T-helper 2 cell treated with Interferon-gamma antibody and Interleukin-4, amounts not matched to agents 5 μg/mL and 100 μg/mL, for 36 hours (primary cell): Measurements from ENCODE around the gene CREBRF.
A peak's percentile ranks its signal among the peaks of the same experiment; 100 is the strongest.
"Not testable (repeated sequence)": the region's sequence is repeated elsewhere in the genome, so short reads cannot be mapped to it uniquely, and the experiment has no call there.

Experiments
- DNase-seq: peaks from one replicate; pipeline ENCODE4 v3.0.0; 2021; ENCODE audit warnings: low spot score
- H3K27ac Mint-ChIP-seq: one replicate; pipeline ENCODE4 v1.8.0; 2021; ENCODE audit warnings: mild to moderate bottlenecking, mixed read lengths
- H3K27me3 Mint-ChIP-seq: one replicate; pipeline ENCODE4 v1.8.0; 2021; ENCODE audit warnings: low read depth, mixed read lengths
- H3K36me3 Mint-ChIP-seq: one replicate; pipeline ENCODE4 v1.8.0; 2021; ENCODE audit warnings: low read depth, mixed read lengths
- H3K4me1 Mint-ChIP-seq: one replicate; pipeline ENCODE4 v1.8.0; 2021; ENCODE audit warnings: low read depth, mixed read lengths
- H3K4me3 Mint-ChIP-seq: one replicate; pipeline ENCODE4 v1.8.0; 2022; ENCODE audit warnings: mild to moderate bottlenecking, moderate library complexity, mixed read lengths
- H3K9me3 Mint-ChIP-seq: one replicate; pipeline ENCODE4 v1.8.0; 2021; ENCODE audit warnings: mixed read lengths

CREBRF gene

GRCh38 chr5:173055983-173056782, at the start of gene CREBRF:
Gene CREBRF, plus strand, starts transcription at chr5:173056352. Its CDS starts 24,424 bp downstream, at chr5:173080776.
- Mint-ChIP-seq H3K9me3 (no peaks in the 10 kb centered on the region), H3K36me3 (no peaks in the 10 kb centered on the region), H3K4me3 (peak within 1 kb of the TSS; percentile 96), H3K4me1 (peaks cover 26% of the 10 kb centered on the region), H3K27me3 (no peaks in the 10 kb centered on the region), H3K27ac (peak within 1 kb of the TSS; percentile 94)
- DNase-seq: peak; percentile 99

GRCh38 chr5:173010021-173010420, 46.1 kb upstream of the CREBRF start:
- Mint-ChIP-seq H3K4me1 (peaks cover 3% of the 10 kb centered on the region), H3K4me3 (no peak overlapping the region), H3K27me3 (no peaks in the 10 kb centered on the region), H3K36me3 (peaks cover 9% of the 10 kb centered on the region), H3K9me3 (no peaks in the 10 kb centered on the region), H3K27ac (no peak overlapping the region)
- DNase-seq: peak; percentile 25

GRCh38 chr5:173010547-173011464, 45.3 kb upstream of the CREBRF start:
- Mint-ChIP-seq H3K27ac (no peak overlapping the region), H3K4me3 (no peak overlapping the region), H3K9me3 (no peaks in the 10 kb centered on the region), H3K4me1 (peaks cover 3% of the 10 kb centered on the region), H3K27me3 (no peaks in the 10 kb centered on the region), H3K36me3 (peaks cover 9% of the 10 kb centered on the region)
- no peak for DNase-seq

- H3K27me3 Mint-ChIP-seq: no peaks in the 10 kb centered on the region
- H3K36me3 Mint-ChIP-seq: peaks cover 9% of the 10 kb centered on the region
- H3K4me1 Mint-ChIP-seq: peaks cover 6% of the 10 kb centered on the region
- H3K9me3 Mint-ChIP-seq: no peaks in the 10 kb centered on the region
- no peak for DNase-seq
- no peak overlapping the region for H3K27ac Mint-ChIP-seq
- no peak overlapping the region for H3K4me3 Mint-ChIP-seq
Measured at GRCh38 chr5:173011566-173011965, 44.6 kb upstream of the CREBRF start.

- no peaks in the 10 kb centered on the region for H3K27me3 Mint-ChIP-seq
- H3K4me1 Mint-ChIP-seq: peaks cover 11% of the 10 kb centered on the region
- peaks cover 10% of the 10 kb centered on the region for H3K36me3 Mint-ChIP-seq
Measured at GRCh38 chr5:173012882-173013281, 43.3 kb upstream of the CREBRF start.

GRCh38 chr5:173014671-173015070, 41.5 kb upstream of the CREBRF start:
- Mint-ChIP-seq H3K9me3 (no peaks in the 10 kb centered on the region), H3K4me1 (peaks cover 11% of the 10 kb centered on the region), H3K36me3 (peaks cover 14% of the 10 kb centered on the region), H3K27me3 (no peaks in the 10 kb centered on the region), H3K27ac (no peak overlapping the region), H3K4me3 (no peak overlapping the region)
- no peak for DNase-seq

More at GRCh38 chr5:173012882-173013281, 43.3 kb upstream of the CREBRF start:
- Mint-ChIP-seq H3K27ac (no peak overlapping the region), H3K9me3 (no peaks in the 10 kb centered on the region), H3K4me3 (no peak overlapping the region)
- no peak for DNase-seq

GRCh38 chr5:173015192-173015591, 41.0 kb upstream of the CREBRF start:
- Mint-ChIP-seq H3K4me3 (no peak overlapping the region), H3K27me3 (no peaks in the 10 kb centered on the region), H3K4me1 (peaks cover 11% of the 10 kb centered on the region), H3K36me3 (peaks cover 20% of the 10 kb centered on the region), H3K9me3 (no peaks in the 10 kb centered on the region), H3K27ac (no peak overlapping the region)
- DNase-seq: no peak

GRCh38 chr5:173015598-173016455, 40.3 kb upstream of the CREBRF start:
- no peaks in the 10 kb centered on the region for H3K27me3 Mint-ChIP-seq
- no peak overlapping the region for H3K4me3 Mint-ChIP-seq
- no peak for DNase-seq
- H3K4me1 Mint-ChIP-seq: peaks cover 11% of the 10 kb centered on the region
- H3K9me3 Mint-ChIP-seq: no peaks in the 10 kb centered on the region
- no peak overlapping the region for H3K27ac Mint-ChIP-seq
- peaks cover 17% of the 10 kb centered on the region for H3K36me3 Mint-ChIP-seq

GRCh38 chr5:173016598-173017046, 39.5 kb upstream of the CREBRF start:
- no peak for DNase-seq
- H3K36me3 Mint-ChIP-seq: peaks cover 24% of the 10 kb centered on the region
- H3K4me1 Mint-ChIP-seq: peaks cover 11% of the 10 kb centered on the region

GRCh38 chr5:173017087-173017486, 39.1 kb upstream of the CREBRF start:
- DNase-seq, H3K27me3 Mint-ChIP-seq, H3K27ac Mint-ChIP-seq, H3K4me3 Mint-ChIP-seq, H3K9me3 Mint-ChIP-seq, H3K4me1 Mint-ChIP-seq: not testable (repeated sequence)
- peaks cover 24% of the 10 kb centered on the region for H3K36me3 Mint-ChIP-seq

More at GRCh38 chr5:173016598-173017046, 39.5 kb upstream of the CREBRF start:
- Mint-ChIP-seq H3K9me3 (no peaks in the 10 kb centered on the region), H3K4me3 (no peak overlapping the region), H3K27ac (no peak overlapping the region), H3K27me3 (no peaks in the 10 kb centered on the region)

- Mint-ChIP-seq H3K4me3 (no peak overlapping the region), H3K9me3 (no peaks in the 10 kb centered on the region), H3K27me3 (no peaks in the 10 kb centered on the region), H3K4me1 (peaks cover 8% of the 10 kb centered on the region), H3K27ac (no peak overlapping the region), H3K36me3 (peaks cover 26% of the 10 kb centered on the region)
- no peak for DNase-seq
Measured at GRCh38 chr5:173018358-173018757, 37.8 kb upstream of the CREBRF start.

- Mint-ChIP-seq H3K27me3 (no peaks in the 10 kb centered on the region), H3K27ac (peak overlapping the region; percentile 21), H3K36me3 (peaks cover 26% of the 10 kb centered on the region), H3K4me1 (peaks cover 11% of the 10 kb centered on the region), H3K9me3 (no peaks in the 10 kb centered on the region), H3K4me3 (no peak overlapping the region)
- DNase-seq: no peak
Measured at GRCh38 chr5:173020154-173020581, 36.0 kb upstream of the CREBRF start.

GRCh38 chr5:173020643-173021042, 35.5 kb upstream of the CREBRF start:
- H3K27ac Mint-ChIP-seq: no peak overlapping the region

More at GRCh38 chr5:173020643-173021042, 35.5 kb upstream of the CREBRF start:
- Mint-ChIP-seq H3K4me3 (no peak overlapping the region), H3K27me3 (no peaks in the 10 kb centered on the region), H3K9me3 (no peaks in the 10 kb centered on the region), H3K36me3 (peaks cover 29% of the 10 kb centered on the region), H3K4me1 (peaks cover 11% of the 10 kb centered on the region)
- no peak for DNase-seq
